Measurements from ENCODE around the gene EFHC1. TPM values are rescaled to one million over a fixed set of nuclear protein-coding genes. Genes with fewer than 3 reads are reported as not detected.

Gene EFHC1
- total and polyA plus RNA-seq, 4 donors, result 43.5 to 76.0 (median 44.3) TPM

DNA sequence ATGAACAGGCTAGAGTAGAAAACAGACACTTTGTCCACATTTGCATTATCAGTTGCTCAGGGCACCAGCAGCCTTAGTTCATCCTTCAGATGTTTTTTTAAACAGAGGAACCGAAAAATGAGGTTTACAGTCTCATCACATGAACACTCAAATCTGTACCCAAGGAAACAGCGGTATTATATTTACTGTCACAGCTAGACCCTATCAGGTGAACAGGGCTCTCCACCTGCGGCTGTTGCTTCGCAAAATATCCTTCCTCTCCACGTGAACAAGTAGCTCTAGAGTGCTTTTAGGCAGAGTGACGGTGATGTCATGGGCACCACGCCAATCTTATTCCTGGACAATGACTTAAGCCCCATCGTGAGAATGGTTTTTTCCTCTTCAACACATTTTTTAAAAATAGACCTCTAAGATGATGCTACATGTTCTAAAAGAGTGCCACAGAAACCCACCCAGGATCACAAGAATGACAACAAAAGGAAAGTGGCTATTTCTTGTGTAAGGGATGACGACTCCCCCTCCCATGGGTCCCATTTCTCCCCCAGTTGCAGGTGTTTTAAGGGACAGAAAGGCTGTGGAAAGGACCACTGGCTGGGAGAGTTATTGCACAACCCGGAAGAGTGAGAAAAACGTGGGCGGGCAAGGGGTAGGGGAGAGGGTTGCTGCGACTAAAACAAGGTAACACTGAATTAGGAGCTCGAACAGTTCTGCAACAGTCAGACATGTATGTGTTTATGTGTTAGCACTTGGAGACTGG lies 77.7 kb downstream of the EFHC1 start:
- no peak for DNase-seq (ENCODE audit: low read depth in 4 of 6, low spot score in 6 of 6)
- no peak overlapping the region for H3K4me3 ChIP-seq (ENCODE audit: low read depth, low read length)
- H3K9me3 ChIP-seq (ENCODE audit: control insufficient read depth, insufficient read depth, low read length), result no peaks in the 10 kb centered on the region
- no peak overlapping the region for H3K27ac ChIP-seq (ENCODE audit: low read depth, low read length)
- WGBS (ENCODE audit: insufficient coverage), result 70% methylated on average over 9 of the region's 14 CpGs
- peaks cover 13% of the 10 kb centered on the region for H3K4me1 ChIP-seq (ENCODE audit: control insufficient read depth, insufficient read depth, low read length)
- no peaks in the 10 kb centered on the region for H3K27me3 ChIP-seq (ENCODE audit: control insufficient read depth, insufficient read depth, low read length)
- peaks cover 10% of the 10 kb centered on the region for H3K36me3 ChIP-seq (ENCODE audit: control insufficient read depth, insufficient read depth, low read length)

DNA sequence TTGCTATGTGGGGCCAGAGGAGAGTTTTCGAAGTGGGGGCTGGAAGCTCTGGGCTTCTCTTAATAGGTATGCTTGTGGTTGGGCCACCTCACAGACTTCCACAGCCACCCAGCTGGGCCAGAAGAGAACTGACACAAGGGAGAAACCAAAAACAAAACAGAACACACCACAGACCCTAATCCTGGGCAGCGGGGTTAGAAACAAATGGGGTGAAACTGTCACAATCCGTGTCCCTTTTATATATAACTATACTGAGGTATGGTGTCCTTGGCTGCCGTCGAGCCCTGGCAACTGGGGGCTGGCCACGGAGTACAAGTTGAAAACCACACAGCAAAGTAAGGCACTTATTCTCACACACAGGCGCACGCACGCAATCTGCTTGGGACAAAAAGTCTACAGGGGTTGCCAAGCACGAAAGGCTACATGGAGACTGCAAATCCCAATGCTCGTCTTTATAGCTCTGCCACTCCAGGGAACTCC lies 78.4 kb downstream of the EFHC1 start:
- Histone ChIP-seq H3K36me3 (ENCODE audit: control insufficient read depth, insufficient read depth, low read length) (peaks cover 15% of the 10 kb centered on the region), H3K27ac (ENCODE audit: low read depth, low read length) (no peak overlapping the region), H3K27me3 (ENCODE audit: control insufficient read depth, insufficient read depth, low read length) (no peaks in the 10 kb centered on the region), H3K9me3 (ENCODE audit: control insufficient read depth, insufficient read depth, low read length) (no peaks in the 10 kb centered on the region), H3K4me3 (ENCODE audit: low read depth, low read length) (no peak overlapping the region), H3K4me1 (ENCODE audit: control insufficient read depth, insufficient read depth, low read length) (peaks cover 14% of the 10 kb centered on the region)
- DNase-seq (ENCODE audit: low read depth in 4 of 6, low spot score in 6 of 6), result no peak
- 88% methylated on average over 4 of the region's 11 CpGs for WGBS (ENCODE audit: insufficient coverage)

- Histone ChIP-seq H3K4me1 (ENCODE audit: control insufficient read depth, insufficient read depth, low read length) (peaks cover 19% of the 10 kb centered on the region), H3K27me3 (ENCODE audit: control insufficient read depth, insufficient read depth, low read length) (no peaks in the 10 kb centered on the region), H3K9me3 (ENCODE audit: control insufficient read depth, insufficient read depth, low read length) (no peaks in the 10 kb centered on the region), H3K4me3 (ENCODE audit: low read depth, low read length) (no peak overlapping the region), H3K36me3 (ENCODE audit: control insufficient read depth, insufficient read depth, low read length) (peaks cover 20% of the 10 kb centered on the region), H3K27ac (ENCODE audit: low read depth, low read length) (no peak overlapping the region)
- DNase-seq (ENCODE audit: low read depth in 4 of 6, low spot score in 6 of 6), result no peak
- no CpG with 5 or more reads among the region's 1 CpG for WGBS (ENCODE audit: insufficient coverage)
Observed at GRCh38 chr6:52499026-52499425, 78.9 kb downstream of the EFHC1 start.

GRCh38 chr6:52499681-52500236 lies 79.6 kb downstream of the EFHC1 start:
- 82% methylated on average over 5 of the region's 11 CpGs for WGBS (ENCODE audit: insufficient coverage)
- Histone ChIP-seq H3K4me1 (ENCODE audit: control insufficient read depth, insufficient read depth, low read length) (peaks cover 25% of the 10 kb centered on the region), H3K27me3 (ENCODE audit: control insufficient read depth, insufficient read depth, low read length) (no peaks in the 10 kb centered on the region), H3K27ac (ENCODE audit: low read depth, low read length) (no peak overlapping the region), H3K36me3 (ENCODE audit: control insufficient read depth, insufficient read depth, low read length) (peaks cover 27% of the 10 kb centered on the region), H3K9me3 (ENCODE audit: control insufficient read depth, insufficient read depth, low read length) (no peaks in the 10 kb centered on the region), H3K4me3 (ENCODE audit: low read depth, low read length) (no peak overlapping the region)
- no peak for DNase-seq (ENCODE audit: low read depth in 4 of 6, low spot score in 6 of 6)

- H3K9me3 ChIP-seq (ENCODE audit: control insufficient read depth, insufficient read depth, low read length), result no peaks in the 10 kb centered on the region
- H3K27ac ChIP-seq (ENCODE audit: low read depth, low read length), result no peak overlapping the region
- H3K36me3 ChIP-seq (ENCODE audit: control insufficient read depth, insufficient read depth, low read length), result peaks cover 28% of the 10 kb centered on the region
- DNase-seq (ENCODE audit: low read depth in 4 of 6, low spot score in 6 of 6), result peak in 1 of 6 donors; percentile 63
- WGBS (ENCODE audit: insufficient coverage), result 94% methylated on average over 2 of the region's 9 CpGs
- no peak overlapping the region for H3K4me3 ChIP-seq (ENCODE audit: low read depth, low read length)
- peaks cover 25% of the 10 kb centered on the region for H3K4me1 ChIP-seq (ENCODE audit: control insufficient read depth, insufficient read depth, low read length)
- H3K27me3 ChIP-seq (ENCODE audit: control insufficient read depth, insufficient read depth, low read length), result no peaks in the 10 kb centered on the region
Observed at GRCh38 chr6:52500238-52501129, 80.3 kb downstream of the EFHC1 start.

GRCh38 chr6:52502306-52503029 lies 82.3 kb downstream of the EFHC1 start:
- no peak overlapping the region for H3K27ac ChIP-seq (ENCODE audit: low read depth, low read length)
- DNase-seq (ENCODE audit: low read depth in 4 of 6, low spot score in 6 of 6), result peak in 1 of 6 donors; percentile 70
- 77% methylated on average over 18 of the region's 20 CpGs for WGBS (ENCODE audit: insufficient coverage)
- H3K4me1 ChIP-seq (ENCODE audit: control insufficient read depth, insufficient read depth, low read length), result peaks cover 25% of the 10 kb centered on the region
- H3K36me3 ChIP-seq (ENCODE audit: control insufficient read depth, insufficient read depth, low read length), result peaks cover 33% of the 10 kb centered on the region
- no peak overlapping the region for H3K4me3 ChIP-seq (ENCODE audit: low read depth, low read length)
- no peaks in the 10 kb centered on the region for H3K27me3 ChIP-seq (ENCODE audit: control insufficient read depth, insufficient read depth, low read length)
- H3K9me3 ChIP-seq (ENCODE audit: control insufficient read depth, insufficient read depth, low read length), result no peaks in the 10 kb centered on the region

GRCh38 chr6:52503323-52503747 lies 83.2 kb downstream of the EFHC1 start:
- no peak overlapping the region for H3K27ac ChIP-seq (ENCODE audit: low read depth, low read length)
- H3K27me3 ChIP-seq (ENCODE audit: control insufficient read depth, insufficient read depth, low read length), result no peaks in the 10 kb centered on the region
- H3K36me3 ChIP-seq (ENCODE audit: control insufficient read depth, insufficient read depth, low read length), result peaks cover 37% of the 10 kb centered on the region
- no peaks in the 10 kb centered on the region for H3K9me3 ChIP-seq (ENCODE audit: control insufficient read depth, insufficient read depth, low read length)
- WGBS (ENCODE audit: insufficient coverage), result 53% methylated on average over 5 of the region's 5 CpGs
- H3K4me1 ChIP-seq (ENCODE audit: control insufficient read depth, insufficient read depth, low read length), result peaks cover 25% of the 10 kb centered on the region
- no peak for DNase-seq (ENCODE audit: low read depth in 4 of 6, low spot score in 6 of 6)
- H3K4me3 ChIP-seq (ENCODE audit: low read depth, low read length), result no peak overlapping the region

DNA sequence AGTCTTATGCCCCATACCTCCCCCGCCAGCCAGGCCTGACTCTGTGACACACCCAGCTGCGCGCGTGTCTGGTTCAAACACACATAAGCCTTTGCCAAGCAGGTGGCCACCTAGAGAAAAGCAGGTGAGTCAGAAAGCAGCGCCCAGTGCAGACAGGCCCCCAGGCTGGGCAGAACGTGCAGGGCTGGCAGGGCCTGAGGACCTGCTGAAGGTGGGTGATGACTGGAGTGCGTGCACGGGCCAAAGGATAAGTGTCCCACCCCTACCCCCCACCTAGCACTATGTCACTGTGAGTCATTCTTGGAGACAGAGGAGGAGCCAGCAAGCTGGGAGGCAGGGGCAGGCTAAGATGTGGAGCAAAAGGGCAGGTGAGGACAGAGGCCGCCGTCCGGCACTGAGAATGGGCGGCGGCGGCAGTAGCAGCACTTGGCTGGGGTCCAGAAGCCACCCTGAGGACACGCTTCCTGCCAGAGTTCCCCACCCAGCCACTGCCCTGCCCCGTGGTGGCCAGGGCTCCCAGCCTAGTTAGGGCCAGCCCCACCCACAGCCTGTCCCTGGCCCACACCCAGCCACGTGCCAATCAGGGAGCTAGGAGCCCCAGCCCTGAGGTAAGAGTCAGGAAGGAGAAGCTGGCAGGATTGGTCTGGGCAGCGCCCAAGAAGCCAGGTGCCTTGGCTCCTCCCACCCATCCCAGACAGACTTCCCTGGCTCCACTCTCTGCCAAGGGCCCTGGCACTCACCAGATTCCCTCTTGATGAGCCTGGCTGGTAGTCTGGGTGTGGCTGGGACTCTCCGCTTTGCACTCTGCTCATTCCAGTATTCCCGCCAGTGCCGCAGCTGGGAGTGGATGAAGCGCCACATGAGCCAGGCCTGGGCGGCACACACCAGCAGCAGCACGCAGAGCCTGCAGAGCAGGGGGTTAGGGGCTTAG lies 84.0 kb downstream of the EFHC1 start:
- H3K27ac ChIP-seq (ENCODE audit: low read depth, low read length), result no peak overlapping the region
- peaks cover 40% of the 10 kb centered on the region for H3K36me3 ChIP-seq (ENCODE audit: control insufficient read depth, insufficient read depth, low read length)
- peaks cover 25% of the 10 kb centered on the region for H3K4me1 ChIP-seq (ENCODE audit: control insufficient read depth, insufficient read depth, low read length)
- H3K27me3 ChIP-seq (ENCODE audit: control insufficient read depth, insufficient read depth, low read length), result no peaks in the 10 kb centered on the region
- no peaks in the 10 kb centered on the region for H3K9me3 ChIP-seq (ENCODE audit: control insufficient read depth, insufficient read depth, low read length)
- WGBS (ENCODE audit: insufficient coverage), result 68% methylated on average over 17 of the region's 24 CpGs
- peak in 1 of 6 donors; percentile 70 for DNase-seq (ENCODE audit: low read depth in 4 of 6, low spot score in 6 of 6)
- H3K4me3 ChIP-seq (ENCODE audit: low read depth, low read length), result no peak overlapping the region
